CMK (cell line): Measurements from ENCODE around the gene ARSA.
"Not testable (repeated sequence)": the region's sequence is repeated elsewhere in the genome, so short reads cannot be mapped to it uniquely, and the experiment has no call there.

Experiments used
- DNase-seq: peaks from one replicate; pipeline ENCODE4 v3.0.0-alpha.2; 2010; ENCODE audit warnings: low read depth

ARSA gene

DNA sequence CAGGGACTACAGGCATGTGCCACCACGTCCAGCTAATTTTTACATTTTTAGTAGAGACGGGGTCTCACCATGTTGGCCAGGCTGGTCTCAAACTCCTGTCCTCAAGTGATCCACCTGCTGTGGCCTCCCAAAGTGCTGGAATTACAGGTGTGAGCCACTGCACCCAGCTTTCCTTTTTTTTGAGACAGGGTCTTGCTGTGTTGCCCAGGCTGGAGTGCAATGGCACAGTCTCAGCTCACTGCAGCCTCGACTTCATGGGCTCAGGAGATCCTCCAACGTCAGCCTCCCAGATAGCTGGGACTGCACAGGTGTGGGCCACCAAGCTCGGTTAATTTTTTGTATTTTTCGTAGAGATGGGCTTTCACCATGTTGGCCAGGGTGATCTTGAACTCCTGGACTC lies 26.7 kb upstream of the ARSA start:
- DNase-seq = not testable (repeated sequence)

DNA sequence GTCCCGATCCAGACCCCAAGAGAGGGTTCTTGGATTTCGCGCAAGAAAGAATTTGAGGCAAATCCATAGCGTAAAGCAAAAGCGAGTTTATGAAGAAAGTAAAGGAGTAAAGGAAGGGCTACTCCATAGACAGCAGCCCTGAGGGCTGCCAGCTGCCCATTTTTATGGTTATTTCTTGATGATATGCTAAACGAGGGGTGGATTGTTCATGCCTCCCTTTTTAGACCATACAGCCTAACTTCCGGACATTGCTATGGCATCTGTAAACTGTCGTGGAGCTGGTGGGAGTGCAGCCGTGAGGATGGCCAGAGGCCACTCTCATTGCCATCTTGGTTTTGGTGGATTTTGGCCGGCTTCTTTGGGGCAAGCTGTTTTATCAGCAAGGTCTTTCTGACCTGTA lies 25.3 kb upstream of the ARSA start:
- DNase-seq = no peak

DNA sequence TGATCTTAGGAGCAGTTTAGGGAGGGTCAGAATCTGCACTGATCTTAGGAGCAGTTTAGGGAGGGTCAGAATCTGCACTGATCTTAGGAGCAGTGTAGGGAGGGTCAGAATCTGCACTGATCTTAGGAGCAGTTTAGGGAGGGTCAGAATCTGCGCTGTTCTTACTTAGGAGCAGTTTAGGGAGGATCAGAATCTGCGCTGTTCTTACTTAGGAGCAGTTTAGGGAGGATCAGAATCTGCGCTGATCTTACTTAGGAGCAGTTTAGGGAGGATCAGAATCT lies 15.8 kb upstream of the ARSA start:
- DNase-seq = not testable (repeated sequence)

DNA sequence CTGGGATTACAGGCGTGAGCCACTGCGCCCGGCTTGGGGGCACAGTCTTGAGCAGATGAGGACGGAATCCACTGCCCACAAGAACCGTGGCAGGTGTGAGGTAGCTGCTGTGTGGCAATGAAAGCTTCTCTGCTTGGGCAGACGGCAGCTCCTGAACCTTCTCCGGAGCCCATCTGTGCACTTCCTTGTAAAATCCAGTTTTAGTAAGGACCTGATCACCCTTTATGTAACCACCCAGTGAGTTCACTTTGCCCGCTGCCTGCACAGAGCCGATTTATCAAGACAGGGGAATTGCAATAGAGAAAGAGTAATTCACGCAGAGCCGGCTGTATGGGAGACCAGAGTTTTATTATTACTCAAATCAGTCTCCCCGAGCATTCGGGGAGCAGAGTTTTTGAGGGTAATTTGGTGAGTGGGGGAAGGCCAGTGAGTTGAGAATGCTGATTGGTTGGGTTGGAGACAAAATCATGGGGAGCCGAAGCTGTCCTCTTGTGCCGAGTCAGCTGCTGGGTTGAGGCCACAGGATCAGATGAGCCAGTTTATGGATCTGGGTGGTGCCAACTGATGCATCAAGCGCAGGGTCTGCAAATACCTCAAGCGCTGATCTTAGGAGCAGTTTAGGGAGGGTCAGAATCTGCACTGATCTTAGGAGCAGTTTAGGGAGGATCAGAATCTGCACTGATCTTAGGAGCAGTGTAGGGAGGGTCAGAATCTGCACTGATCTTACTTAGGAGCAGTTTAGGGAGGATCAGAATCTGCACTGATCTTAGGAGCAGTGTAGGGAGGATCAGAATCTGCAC lies 15.3 kb upstream of the ARSA start:
- not testable (repeated sequence) for DNase-seq

- no peak for DNase-seq
Observed at GRCh38 chr22:50641696-50642607, 14.0 kb upstream of the ARSA start.

DNA sequence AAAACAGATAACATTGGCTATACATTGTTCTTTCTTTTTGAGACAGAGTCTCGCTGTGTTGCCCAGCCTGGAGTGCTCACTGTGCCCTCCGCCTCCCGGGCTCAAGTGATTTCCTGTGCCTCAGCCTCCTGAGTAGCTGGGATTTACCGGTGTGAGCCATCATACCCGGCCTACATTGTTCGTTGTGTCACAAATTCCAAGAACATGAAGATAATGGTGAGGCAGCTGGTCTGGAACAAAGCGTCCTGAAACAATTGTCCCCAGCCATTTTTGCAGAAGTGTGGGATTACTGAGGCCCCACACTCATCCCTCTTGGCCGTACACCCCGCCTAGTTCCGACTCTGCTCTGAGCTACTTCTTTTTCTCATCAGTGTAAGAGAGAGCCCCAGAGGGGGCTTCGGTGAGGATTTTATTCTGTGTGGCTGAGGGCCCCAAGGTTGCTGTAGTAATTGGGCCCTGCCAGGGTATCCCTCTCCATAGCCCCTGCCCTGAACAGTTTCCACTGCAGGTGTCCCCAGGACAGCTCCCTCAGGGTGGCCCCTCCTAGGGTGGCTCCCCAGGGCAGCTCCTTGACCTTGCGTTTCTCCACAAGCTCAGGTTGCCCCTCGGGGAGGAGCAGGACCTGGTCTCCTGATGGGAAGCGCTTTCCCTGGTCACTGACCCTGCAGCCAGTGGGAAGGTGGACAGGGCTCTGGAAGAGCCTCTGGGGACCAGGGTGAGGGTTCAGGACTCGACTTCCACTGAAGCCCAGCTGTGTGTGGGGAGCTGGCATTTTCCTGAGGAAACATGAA lies 13.1 kb upstream of the ARSA start:
- DNase-seq = no peak

DNA sequence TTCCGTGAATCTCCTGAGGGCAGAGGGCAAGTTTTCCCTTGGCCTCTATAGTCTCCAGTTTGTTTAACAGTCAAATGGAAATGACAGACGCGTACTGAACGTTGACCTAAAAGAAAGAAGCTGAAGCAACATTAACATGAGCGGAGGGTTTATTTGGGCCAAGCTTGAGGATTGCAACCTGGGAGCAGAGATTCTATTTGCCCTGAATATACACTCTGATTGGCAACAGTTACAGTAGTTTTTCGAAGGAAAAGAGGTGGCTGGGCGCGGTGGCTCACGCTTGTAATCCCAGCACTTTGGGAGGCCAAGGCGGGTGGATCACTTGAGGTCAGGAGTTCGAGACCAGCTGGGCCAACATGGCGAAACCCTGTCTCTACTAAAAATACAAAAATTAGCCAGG lies 12.3 kb upstream of the ARSA start:
- DNase-seq = not testable (repeated sequence)

DNA sequence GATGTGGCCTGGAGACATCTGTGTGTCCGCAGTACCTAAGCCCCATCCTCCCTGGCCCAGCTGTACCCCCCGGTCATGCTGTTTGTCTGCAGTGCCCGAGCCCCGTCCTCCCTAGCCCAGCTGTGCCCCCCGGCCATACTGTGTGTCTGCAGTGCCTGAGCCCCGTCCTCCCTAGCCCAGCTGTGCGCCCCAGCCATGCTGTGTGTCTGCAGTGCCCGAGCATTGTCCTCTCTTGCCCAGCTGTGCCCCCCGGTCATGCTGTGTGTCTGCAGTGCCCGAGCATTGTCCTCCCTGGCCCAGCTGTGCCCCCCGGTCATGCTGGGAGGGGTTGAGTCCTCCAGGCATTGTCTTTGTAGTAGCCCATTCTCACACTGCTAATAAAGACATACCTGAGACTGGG lies 7.6 kb upstream of the ARSA start:
- no peak for DNase-seq

GRCh38 chr22:50633771-50634170 lies 5.8 kb upstream of the ARSA start:
- no peak for DNase-seq

DNA sequence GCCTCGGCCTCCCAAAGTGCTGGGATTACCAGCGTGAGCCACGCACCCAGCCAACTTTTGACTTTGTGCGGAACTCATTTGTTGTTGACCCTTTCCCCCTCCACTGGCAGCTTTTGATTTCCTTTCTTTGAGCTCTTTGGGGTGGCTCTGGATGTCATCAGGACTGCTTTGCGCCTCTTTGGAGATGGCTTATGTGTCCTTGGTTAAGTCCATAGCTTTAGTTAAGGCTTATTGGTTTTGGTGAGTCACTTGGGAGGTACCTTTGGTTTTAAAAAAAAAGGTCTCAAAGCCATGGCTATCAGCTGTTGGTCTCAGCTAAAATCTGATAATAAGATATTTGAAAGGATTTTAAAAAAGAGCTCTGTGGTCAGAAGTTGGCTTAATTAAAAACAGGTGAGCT lies 5.1 kb upstream of the ARSA start:
- no peak for DNase-seq

- DNase-seq = no peak
Observed at GRCh38 chr22:50630376-50630775, 2.4 kb upstream of the ARSA start.

- DNase-seq = no peak
Observed at GRCh38 chr22:50628543-50629134, 687 bp upstream of the ARSA start.

- DNase-seq = no peak
Observed at GRCh38 chr22:50626850-50627641, 906 bp downstream of the ARSA start.

DNA sequence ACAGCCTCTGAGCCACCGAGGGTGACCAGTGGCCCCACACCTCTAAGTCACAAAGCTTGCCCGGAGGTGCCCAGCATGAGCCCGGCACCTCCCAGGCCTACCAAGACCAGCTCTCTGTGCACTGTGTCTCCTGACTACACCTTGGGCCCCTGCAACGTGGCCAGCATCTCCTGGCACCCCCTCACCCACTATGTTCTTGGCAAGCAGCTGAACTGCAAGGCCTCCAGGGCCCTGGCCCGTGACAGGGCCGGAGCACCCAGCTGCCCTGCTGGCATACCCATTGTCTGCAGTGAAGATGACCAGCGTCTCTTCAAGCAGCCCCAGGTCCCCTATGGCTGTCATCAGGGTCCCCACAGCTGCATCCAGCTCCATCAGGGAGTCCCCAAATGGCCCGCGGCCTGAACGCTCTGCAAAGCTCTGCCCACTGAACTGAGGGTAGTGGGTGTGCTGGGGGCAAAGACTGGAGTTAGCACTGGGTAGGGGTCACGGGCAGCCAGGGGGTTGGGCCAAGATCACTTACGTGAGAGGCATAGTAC lies 1.6 kb downstream of the ARSA start:
- no peak for DNase-seq

- no peak for DNase-seq
Observed at GRCh38 chr22:50625568-50626313, 2.2 kb downstream of the ARSA start.

GRCh38 chr22:50625131-50625567 lies 2.8 kb downstream of the ARSA start:
- no peak for DNase-seq

- DNase-seq = no peak
Observed at GRCh38 chr22:50624347-50625130, 3.4 kb downstream of the ARSA start.

DNA sequence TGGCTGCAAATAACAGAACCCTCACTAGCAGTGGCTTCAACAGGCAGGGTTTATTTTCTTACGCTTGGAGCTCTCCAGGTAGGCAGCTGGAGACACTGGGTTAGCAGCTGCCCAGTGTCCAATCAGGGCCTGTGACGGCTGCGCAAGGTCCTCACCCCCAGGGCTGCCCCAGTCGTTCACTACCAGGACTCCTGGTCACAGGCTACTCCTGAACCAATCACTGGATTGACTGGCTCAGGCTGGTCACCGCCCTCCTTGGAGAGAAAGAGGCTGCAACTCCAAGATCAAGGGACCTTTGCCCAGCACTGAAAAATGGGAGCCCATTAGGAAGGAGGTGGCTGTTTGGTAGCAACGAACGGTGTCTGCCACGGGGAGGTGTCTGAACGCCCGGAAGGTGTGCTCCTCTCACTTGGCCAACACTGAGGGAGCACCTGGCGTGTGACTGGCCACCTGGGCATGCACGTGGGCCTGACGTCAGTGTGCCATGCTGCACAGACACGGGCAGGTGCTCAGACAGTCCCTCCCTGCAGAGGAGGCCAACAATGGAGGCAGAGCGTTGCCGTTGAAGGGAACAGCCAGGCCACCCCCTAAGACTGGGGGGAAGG lies 5.1 kb downstream of the ARSA start:
- DNase-seq = no peak
